ENCODE data around the gene IL1RAPL1. TPM values are rescaled to one million over a fixed set of nuclear protein-coding genes. Genes with fewer than 3 reads are reported as not detected.

The IL1RAPL1 gene
- total RNA-seq, 1 donor from 2014 or later = not detected

- DNase-seq (ENCODE audit: low spot score) = no peak
These were observed 39.3 kb downstream of the IL1RAPL1 start for GRCh38 chrX:28626515-28626914.

- no peak for DNase-seq (ENCODE audit: low spot score)
These were observed 40.9 kb downstream of the IL1RAPL1 start for GRCh38 chrX:28628120-28628519.

- no peak for DNase-seq (ENCODE audit: low spot score)
These were observed 51.5 kb downstream of the IL1RAPL1 start for GRCh38 chrX:28638775-28639174.

GRCh38 chrX:28639451-28639850 lies 52.2 kb downstream of the IL1RAPL1 start:
- DNase-seq (ENCODE audit: low spot score) = no peak

DNA sequence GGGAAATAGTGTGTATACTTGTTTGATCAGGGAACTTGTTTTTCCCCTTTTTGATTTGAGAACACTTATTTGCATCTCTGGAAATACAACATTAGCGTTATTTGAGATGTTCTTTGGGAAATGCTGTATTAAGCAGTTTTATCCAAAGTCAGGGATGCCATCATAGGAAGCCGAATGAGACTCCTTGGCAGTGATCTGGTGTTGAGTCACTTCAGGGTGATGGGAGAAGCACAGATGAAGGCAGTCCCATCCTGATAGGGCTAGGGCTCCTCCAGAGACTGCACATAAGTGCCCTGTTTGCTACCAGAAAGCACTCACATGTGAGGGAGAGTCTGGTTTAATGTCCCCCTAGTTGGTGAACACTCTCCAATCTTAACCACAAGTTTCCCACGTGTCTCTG lies 62.3 kb downstream of the IL1RAPL1 start:
- no peak for DNase-seq (ENCODE audit: low spot score)

DNA sequence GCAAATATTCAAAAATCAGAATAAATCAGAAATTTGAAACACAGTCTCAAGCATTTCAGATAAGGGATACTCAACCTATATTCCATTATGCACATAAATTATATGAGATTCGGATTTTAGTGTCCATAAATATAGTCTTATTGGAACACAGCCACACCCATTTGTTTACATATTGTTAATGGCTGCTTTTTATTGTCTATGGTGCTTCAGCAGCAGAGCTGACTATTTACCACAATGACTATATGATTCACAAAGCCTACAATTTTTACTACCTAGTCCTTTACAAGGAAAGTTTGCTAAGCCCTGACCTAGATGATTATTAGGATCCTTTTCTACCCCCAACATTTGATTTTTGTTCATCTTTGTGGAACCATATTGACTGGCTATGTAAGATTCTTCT lies 63.9 kb downstream of the IL1RAPL1 start:
- no peak for DNase-seq (ENCODE audit: low spot score)

GRCh38 chrX:28659269-28659668 lies 72.0 kb downstream of the IL1RAPL1 start:
- DNase-seq (ENCODE audit: low spot score) = no peak

DNA sequence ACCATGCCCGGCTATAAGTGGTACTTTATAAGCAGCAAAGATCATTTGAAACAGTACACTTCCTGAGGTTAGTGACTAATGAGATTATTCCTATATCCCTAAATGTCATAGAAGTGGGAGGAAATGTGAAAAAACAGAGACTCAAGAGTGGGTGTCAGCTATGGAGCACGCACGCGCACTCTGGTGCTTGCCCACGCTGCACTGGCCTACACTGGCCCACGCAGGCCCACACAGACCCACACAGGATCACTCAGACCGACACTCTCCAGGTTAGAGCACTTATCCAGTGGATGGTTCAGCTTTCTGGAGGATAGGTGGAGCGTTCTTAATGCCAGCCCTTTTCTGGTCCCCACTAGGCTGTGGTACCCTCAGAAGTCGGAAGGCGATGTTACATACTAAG lies 78.5 kb downstream of the IL1RAPL1 start:
- DNase-seq (ENCODE audit: low spot score) = no peak

DNA sequence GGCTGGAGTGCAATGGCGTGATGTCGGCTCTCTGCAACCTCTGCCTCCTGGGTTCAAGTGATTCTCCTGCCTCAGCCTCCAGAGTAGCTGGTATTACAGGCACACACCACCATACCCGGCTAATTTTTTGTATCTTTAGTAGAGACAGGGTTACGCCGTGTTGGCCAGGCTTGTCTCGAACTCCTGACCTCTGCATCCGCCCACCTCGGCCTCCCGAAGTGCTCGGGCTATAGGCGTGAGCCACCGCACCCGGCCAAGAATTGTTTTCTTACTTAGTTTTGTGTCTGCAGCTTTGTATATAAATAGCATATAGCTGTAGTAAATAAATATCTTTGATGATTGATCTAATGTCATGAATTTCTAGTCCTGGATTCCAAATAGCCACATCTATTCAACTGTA lies 81.1 kb downstream of the IL1RAPL1 start:
- no peak for DNase-seq (ENCODE audit: low spot score)

- no peak for DNase-seq (ENCODE audit: low spot score)
These were observed 81.7 kb downstream of the IL1RAPL1 start for GRCh38 chrX:28668957-28669356.

DNA sequence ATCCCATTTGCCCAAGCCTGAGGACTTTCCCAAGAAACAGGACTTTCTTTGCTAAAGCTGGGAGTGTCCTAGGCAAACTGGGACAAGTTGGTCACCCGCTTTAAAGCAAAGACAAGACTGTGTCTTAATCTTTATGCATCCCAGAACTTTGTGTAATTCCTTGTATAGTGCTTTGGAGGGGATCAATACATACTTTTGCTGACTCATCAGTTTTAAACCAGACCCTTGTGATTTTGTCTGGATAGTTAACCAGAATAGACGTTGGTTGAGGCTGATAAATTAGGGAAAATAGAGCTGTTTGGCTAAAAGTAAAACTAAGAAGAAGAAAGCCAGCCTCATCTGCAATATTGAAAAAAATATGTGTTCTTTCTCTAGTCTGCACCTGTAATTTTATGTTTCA lies 82.8 kb downstream of the IL1RAPL1 start:
- DNase-seq (ENCODE audit: low spot score) = no peak

DNA sequence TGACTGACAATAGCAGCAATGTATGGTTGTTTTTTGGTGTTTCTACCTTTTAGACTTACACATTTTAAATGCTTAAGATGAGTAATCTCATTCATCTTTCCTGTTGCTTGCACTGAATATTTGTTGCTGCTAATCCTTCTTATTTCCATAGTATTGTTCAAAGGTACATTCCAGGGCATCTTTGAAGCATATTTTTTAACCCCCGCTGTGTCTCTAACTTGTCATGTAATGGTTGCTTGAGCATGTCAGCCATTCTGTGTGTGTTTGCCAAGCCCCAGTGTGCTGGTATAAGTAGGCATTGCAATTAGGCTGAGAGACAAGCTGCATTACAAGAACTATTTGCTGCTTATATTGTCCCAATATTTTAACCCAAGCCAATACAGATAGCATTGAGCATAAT lies 87.9 kb downstream of the IL1RAPL1 start:
- no peak for DNase-seq (ENCODE audit: low spot score)

GRCh38 chrX:28693101-28693500 lies 105.9 kb downstream of the IL1RAPL1 start:
- no peak for DNase-seq (ENCODE audit: low spot score)

DNA sequence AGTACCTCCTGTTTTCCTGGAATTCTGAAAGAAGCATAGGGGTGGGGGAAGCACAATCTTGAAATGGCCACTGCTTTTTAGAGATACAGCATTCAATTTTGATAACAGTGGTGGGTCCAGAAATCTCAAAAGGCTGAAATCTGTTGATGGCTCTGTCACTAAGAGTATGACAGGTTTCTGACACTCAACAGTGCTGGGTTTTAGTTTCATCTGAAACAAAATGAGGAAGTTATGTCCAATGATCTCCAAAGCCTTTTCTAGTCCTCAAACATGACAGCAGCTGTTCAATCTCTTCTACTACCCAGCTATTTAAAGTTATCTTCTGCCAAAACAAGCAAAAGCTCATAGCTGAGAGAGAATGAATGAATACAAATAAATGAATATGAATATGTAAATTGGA lies 110.5 kb downstream of the IL1RAPL1 start:
- DNase-seq (ENCODE audit: low spot score) = no peak

DNA sequence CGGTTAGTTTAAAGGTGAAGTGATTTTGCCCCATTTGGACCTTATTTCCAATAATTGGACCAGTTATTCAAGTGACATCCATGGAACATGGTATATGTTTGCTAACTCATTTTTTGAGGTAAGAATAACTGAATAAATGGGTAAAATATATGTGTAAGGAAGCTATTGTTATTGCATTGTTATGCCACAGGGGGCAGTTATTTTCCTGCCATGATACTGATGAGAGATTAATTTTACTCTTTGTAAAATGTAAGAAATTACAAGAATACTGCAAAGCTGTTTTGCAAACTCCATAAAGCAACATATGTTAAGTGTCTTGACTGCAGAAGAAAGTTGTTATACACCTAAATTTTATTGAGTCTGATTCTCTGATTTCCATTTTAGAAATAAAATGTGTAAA lies 114.0 kb downstream of the IL1RAPL1 start:
- no peak for DNase-seq (ENCODE audit: low spot score)

DNA sequence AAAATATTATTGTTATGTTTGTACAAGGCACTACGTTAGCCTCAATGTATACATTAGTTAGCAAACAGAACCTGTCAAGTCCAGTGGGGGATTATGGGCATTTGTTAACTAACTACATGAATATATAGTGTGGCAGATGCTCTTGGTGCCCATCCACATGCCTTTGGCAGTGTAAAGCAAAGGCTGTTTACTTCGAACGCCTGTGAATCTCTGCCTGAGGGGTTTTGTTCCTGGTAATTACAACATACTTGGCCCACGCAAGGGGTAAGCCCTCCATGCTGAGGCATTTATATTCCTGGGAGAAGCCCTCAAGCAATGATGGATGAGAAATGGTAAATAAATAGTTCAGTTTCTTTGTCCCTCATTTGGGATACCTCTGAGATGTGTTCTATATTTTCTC lies 119.7 kb downstream of the IL1RAPL1 start:
- no peak for DNase-seq (ENCODE audit: low spot score)

DNA sequence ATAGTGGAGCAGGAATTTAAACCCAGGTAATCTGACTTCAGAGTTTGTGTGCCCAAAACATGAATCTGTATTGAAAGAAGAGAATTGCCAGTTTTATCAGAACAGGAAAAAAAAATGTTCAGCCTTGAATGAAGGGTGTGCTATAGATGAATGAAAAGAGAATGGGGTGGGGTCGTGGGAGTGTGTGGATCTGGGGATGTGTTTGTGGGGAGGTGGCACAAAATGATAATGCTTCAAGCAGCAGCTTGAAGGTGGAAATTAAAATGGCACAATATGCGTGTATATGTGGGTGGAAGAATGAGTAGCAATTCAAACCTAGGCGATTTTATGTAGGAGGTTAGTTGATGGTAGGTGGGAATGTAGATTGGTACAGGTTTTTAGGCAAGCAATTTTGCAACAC lies 122.2 kb downstream of the IL1RAPL1 start:
- no peak for DNase-seq (ENCODE audit: low spot score)

DNA sequence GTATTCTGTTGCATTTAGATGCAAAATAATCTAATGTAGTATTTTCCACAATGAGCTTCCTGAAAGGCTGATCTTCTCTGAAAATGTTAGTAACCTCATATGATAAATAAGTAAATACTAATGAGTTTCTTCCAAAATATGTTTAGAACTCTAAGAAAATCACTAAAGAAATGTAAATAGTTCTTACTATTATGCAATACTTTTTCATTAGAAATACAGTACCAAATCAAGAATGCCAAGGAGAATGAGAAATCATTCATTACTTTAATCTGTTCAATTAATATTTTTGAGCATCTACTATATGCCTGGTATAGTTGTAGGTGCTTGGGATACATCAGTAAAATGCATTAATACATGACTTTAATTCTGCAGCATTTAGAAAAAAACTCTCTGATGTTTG lies 130.6 kb downstream of the IL1RAPL1 start:
- no peak for DNase-seq (ENCODE audit: low spot score)

DNA sequence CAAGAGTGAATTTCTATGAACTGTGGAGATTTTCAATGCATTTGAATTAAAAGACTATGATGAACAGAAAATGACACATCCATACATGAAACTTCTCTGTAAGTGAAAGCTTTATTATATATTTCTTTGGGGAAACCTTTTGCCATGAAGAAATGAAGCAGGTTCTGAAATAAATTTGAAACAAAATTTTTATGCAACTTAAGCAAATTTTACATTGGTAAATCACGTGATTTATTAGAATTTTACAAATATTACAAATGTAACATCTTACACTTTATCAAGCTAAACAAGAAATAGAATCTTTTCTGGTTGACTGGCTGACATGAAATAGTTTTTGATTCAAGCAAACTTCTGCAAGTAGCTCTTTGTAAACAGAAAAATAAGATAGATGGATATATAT lies 131.2 kb downstream of the IL1RAPL1 start:
- DNase-seq (ENCODE audit: low spot score) = no peak

DNA sequence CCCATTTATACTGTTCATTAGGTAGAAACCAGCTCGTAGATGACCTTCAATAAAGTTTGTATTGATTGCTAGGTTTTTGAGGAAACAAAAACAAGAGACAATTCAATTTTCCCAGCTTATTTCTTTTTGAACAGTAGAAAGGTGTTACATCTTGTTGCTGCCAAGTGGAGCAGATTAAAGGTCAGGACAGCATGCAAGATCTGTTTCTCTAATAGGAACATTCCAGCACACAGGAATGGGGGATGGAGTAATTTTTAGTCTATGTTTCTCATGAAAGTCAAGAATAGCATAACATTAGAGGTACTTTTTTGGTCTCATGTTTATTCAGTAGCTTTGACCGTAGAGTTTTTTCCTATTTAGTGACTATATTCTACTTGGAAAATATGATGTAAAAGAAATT lies 132.4 kb downstream of the IL1RAPL1 start:
- DNase-seq (ENCODE audit: low spot score) = no peak

DNA sequence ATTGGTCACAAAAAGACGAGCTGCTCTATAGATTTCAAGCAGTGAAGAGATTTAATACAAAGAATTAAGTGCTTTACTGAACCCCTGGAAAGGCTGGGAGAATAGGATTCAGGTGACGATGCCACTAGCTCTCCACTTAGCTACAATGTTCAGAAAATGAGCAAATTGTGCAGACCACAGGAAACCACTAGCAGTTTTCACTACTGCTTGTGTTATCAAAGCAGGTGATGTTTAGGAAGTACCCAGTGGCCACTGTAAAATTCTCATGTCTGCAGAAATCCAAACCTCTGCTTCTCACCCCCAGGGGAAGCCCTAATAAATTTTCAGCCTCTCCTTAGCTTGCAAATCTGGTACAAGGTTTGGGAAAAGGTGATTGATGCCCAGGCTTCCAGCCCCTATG lies 165.1 kb downstream of the IL1RAPL1 start:
- DNase-seq (ENCODE audit: low spot score) = no peak

DNA sequence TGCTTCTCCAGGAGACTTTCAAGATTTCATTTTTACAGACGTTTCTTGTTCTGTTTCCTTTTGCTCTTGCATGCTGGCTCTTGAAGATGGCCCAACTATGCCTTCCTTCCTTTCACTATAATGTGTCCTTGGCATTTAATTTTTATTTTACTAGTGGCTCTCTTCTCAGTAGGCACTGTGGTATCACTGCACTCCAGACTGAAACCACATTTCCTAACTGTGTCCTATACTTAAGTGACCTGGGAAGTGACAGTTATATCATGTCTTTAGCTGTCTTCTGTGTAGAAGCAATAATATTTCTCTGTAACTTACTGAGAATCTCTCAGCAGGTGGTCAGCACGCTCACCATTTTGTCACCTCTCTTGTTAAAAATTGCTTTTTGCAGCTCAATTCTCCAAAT lies 168.9 kb downstream of the IL1RAPL1 start:
- no peak for DNase-seq (ENCODE audit: low spot score)

GRCh38 chrX:28756647-28757046 lies 169.4 kb downstream of the IL1RAPL1 start:
- DNase-seq (ENCODE audit: low spot score) = no peak

DNA sequence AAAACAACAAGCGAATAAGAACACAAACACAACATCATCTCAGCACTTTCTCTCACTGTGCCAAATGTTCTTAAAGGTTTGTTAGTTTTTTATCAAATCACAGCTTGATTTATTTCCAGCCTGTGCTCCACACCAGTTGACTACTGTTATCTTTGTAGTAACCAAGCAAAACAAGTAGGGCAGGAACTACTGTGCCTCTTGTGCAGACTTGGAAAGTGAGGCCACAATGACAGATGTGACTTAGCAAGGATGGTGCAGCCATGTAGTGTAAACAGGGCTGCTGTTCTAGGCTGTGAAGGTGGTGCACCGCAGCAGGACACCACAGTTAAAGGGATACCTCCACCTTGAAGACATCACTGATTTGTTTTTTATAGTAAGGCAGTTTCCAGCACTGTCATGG lies 170.0 kb downstream of the IL1RAPL1 start:
- DNase-seq (ENCODE audit: low spot score) = no peak
